HG02623 (cell line): ENCODE results near the gene IQGAP2.
"Not testable (repeated sequence)": the region's sequence is repeated elsewhere in the genome, so short reads cannot be mapped to it uniquely, and the experiment has no call there.

ENCODE experiments used
- ATAC-seq: cut with Tn5 transposase; IDR thresholded peaks from one replicate; pipeline ENCODE4 v1.9.1; 2021; ENCODE audit warnings: moderate library complexity; ENCODE audit not compliant: unreplicated experiment

The IQGAP2 gene

DNA sequence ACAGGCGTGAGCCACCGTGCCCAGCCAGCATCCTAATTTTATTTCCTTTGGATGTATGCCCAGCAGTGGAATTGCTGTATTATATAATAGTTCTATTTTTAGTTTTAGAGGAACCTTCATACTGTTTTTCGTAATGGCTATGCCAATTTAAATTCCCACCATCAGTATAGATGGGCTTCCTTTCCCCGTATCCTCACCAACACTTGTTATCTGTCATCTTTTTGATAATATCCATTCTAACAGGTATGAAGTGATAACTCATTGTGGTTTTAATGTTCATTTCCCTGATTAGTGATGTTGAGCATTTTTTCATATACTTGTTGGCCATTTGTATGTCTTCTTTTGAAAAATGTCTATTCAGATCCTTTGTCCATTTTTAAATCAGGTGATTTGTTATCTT is 325.9 kb downstream of the IQGAP2 start:
- no peak for ATAC-seq

DNA sequence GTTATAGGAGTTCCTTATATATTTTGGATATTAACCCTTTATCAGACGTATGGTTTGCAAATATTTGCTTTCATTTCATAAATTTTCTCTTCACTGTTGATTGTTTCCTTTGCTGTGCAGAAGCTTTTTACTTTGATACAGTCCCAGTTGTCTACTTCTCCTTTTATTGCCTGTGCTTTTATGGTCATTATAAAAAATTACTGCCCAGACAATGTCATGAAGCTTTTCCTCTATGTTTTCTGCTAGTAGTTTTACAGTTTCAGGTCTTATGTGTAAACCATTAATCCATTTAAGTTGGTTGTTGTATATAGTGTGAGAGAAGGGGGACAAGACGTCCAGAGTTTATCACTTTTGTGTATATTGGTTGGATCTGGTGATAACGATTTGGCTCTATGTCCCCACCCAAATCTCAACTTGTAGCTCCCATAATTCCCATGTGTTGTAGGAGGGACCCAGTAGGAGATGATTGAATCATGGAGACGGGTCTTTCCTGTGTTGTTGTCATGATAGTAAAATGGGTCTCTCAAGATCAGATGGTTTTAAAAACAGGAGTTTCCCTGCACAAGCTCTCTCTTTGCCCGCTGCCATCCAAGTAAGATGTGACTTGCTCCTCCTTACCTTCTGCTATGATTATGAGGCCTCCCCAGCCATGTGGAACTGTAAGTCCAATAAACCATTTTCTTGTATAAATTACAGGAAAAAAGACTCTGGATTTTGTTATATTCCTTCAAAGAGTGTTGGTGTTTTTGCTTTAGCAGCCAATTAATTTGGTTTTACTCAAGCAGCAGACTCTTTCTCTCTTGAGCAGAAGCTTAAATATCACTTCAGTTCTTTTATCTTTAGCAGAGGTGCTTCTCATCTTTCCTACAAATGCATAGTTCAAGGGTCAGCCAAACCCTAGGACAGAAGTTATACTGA is 326.5 kb downstream of the IQGAP2 start:
- no peak for ATAC-seq

DNA sequence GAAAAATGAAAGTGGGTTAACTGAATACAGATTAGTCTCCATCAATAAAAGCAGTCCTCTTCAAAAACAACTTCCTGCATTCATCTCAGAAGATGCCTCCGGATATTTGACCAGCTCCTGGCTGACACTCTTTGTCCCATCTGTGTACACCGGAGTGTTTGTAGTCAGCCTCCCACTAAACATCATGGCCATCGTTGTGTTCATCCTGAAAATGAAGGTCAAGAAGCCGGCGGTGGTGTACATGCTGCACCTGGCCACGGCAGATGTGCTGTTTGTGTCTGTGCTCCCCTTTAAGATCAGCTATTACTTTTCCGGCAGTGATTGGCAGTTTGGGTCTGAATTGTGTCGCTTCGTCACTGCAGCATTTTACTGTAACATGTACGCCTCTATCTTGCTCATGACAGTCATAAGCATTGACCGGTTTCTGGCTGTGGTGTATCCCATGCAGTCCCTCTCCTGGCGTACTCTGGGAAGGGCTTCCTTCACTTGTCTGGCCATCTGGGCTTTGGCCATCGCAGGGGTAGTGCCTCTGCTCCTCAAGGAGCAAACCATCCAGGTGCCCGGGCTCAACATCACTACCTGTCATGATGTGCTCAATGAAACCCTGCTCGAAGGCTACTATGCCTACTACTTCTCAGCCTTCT is 329.4 kb downstream of the IQGAP2 start:
- ATAC-seq = no peak

DNA sequence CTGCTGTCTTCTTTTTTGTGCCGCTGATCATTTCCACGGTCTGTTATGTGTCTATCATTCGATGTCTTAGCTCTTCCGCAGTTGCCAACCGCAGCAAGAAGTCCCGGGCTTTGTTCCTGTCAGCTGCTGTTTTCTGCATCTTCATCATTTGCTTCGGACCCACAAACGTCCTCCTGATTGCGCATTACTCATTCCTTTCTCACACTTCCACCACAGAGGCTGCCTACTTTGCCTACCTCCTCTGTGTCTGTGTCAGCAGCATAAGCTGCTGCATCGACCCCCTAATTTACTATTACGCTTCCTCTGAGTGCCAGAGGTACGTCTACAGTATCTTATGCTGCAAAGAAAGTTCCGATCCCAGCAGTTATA is 329.9 kb downstream of the IQGAP2 start:
- ATAC-seq = no peak

DNA sequence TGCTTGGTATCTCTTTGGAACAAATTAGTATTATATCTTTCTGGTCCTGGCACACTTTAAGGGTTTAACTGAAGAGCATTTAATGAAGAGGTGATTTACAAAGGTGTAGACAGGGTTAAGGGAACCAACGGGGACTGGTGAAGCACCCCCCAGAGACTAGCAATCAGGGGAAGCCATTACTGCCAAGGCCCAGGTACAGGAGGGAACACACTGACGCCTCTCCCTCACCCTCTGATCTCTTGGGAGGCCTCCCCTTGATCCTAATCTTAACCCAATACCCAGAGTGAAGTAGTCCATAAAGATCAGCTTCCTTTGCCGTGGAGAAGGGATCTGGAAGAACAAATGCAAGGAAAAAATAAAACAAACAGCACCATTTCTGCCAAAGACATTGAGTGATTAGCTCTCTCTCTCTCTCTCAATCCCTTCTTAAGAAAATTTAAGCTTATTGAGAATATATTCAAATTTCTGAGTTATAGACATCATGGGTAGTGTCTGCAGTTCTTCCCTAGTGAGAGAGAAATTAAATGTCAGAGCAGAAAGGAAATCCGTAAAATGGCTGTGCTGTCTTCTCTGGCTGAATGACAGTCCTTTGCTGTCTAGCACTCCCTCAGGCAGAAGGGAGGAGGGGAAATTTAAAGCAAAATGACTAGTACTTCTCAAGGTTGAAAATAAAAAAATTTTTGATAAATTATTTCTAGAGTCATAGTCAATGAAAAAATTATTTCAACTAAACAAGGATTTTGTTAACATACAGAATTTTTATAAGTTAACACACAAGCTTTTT is 332.9 kb downstream of the IQGAP2 start:
- no peak for ATAC-seq

DNA sequence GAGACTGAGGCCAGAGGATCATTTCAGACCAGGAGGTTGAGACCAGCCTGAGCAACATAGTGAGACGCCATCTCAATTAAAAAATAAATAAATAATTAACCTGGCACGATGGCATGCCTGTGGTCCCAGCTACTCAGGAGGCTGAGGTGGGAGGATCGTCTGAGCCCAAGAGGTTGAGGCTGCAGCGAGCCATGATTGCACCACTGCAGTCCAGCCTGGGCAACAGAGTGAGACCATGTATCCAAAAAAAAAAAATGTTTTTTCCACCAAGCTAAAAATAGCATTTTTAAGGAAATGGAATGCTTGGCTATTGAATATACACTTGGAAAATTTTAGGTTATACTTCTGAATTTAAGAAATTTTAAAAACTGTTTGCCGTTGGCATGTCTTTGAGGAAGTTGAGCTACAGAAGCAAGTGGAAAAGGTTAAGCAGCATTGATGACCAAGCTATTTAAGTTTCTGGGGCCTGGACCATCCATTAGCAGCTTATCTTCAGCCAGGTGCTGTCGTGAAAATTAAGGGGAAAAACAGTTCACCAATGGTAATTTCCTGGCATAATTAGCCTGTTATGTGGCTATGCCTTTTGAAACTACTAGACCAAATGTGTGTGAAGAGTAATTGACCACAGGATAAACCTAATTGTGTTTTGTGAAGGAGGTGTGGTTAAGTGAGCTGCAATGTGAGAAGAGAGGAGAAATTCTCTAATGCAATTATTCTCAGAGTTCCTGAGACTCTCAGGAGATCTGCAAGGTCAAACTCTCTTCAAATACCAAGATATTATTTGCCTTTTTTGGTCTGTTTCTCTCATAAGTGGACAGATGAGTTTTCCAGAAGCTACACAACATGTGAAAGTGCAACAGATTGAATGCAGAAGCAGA is 333.8 kb downstream of the IQGAP2 start:
- no peak for ATAC-seq

DNA sequence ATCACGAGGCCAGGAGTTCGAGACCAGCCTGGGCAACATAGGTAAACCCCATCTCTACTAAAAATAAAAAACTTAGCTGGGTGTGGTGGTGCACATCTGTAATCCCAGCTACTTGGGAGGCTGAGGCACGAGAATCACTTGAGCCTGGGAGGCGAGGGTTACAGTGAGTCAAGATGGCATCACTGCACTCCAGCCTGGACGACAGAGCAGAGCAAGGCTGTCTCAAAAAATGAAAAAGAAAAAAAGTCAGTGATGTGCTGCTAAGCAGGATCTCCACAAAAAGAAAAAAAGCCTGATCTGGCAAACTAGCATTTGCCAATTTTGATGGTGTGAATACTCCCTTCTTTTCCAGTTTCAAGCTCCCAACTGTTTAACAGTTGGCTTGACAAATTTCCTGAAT is 334.8 kb downstream of the IQGAP2 start:
- no peak for ATAC-seq

DNA sequence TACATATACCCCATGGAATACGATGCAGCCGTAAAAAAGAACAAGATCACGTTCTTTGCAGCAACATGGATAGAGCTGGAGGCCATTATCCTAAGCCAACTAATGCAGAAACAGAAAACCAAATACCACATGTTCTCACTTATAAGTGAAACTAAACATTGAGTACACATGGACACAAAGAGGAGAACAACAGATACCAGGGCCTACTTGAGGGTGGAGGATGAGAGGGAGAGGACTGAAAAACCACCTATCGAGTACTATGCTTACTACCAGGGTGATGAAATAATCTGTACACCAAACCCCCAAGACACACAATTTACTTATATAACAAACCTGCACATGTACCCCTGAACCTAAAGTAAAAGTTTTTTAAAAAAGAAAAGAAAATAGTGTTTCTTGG is 338.4 kb downstream of the IQGAP2 start:
- not testable (repeated sequence) for ATAC-seq

DNA sequence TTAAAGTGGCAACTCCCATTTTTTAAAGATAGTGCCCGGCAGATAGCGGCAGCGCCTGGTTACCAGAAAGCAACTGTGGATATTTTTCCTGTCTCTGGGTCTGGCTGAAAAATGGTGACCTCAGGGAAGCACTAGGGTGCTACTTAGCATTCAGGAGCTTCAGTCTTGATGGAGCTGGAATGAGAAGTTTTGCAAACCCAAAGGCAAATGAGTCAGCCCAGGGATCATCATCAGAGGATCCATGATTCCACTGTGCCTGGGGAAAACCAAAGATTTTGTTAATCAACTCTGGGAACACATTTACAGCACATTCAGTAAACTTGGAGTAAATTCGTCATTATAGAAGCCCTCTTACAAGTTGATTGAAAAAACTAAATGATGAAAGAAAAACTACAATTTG is 339.5 kb downstream of the IQGAP2 start:
- ATAC-seq = no peak

DNA sequence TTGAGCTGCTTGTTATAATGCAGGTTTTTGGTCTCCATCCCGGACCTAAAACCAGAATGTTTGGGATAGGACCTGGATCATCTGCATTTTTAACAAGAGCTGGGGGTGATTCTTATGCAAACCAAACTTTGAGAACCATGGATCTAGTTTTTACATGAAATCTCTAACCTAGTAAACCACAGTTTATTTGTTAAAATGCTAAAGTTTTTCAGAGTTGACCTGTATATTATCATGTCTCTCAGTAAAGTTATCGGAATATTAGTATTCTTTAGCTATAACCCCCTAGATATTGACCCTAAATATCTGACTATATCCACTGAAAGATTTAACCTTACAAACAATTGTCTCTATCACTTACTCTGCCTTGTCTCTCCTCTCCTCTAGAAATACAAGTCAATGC is 341.5 kb downstream of the IQGAP2 start:
- no peak for ATAC-seq

DNA sequence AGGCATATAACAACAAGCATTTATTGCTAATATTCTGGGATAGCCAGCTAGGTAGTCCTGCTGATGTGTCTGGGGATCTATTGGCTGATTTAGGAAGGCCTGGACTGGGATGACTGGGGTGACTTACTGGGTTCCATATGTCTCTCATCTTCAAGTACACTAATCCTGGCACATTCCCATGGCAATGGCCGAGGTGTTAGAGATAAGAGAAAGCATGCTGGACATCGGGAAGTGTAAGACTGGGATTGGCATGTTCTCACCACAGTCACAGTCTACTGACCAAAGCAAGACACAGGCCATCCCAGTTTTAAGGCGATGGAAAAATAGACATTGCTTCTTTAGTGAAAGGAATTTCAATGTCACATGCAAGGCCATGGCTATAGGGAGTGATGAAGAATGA is 342.6 kb downstream of the IQGAP2 start:
- no peak for ATAC-seq

DNA sequence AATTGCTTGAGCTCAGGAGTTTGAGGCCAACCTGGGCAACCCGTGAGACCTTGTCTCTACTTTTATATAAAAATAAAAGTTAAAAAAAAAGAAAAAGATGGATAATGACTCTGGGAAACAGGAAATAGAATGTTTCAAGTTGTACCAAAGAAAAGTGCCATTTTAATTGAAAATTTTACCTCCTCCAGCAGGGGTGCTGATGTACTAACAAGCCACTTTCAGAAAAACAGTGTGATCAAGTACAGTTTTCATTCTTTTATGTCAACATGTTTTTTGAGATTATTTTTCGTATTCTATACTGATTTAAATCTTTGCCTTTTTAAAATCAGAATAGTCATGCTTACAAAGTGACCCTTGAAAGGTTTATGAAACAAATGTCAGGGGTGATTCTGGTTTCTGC is 343.6 kb downstream of the IQGAP2 start:
- ATAC-seq = no peak

DNA sequence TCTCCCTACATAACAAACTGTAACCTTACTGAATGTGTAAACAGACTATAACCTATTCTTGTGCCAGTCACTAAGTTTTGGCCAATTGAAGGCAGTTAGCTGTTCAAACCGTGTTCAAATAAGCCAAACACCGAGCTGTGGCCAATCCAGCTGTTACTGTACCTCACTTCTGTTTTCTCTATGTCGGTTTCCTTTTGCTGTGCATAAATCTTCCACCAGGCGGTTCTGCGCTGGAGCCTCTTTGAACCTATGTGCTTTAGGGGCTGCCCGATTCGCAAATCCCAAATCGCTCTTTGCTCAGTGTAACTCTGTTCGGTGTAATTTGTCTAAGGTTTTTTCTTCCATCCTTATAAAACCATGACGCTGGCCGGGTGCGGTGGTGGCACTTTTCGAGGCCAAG is 344.6 kb downstream of the IQGAP2 start:
- ATAC-seq = no peak

DNA sequence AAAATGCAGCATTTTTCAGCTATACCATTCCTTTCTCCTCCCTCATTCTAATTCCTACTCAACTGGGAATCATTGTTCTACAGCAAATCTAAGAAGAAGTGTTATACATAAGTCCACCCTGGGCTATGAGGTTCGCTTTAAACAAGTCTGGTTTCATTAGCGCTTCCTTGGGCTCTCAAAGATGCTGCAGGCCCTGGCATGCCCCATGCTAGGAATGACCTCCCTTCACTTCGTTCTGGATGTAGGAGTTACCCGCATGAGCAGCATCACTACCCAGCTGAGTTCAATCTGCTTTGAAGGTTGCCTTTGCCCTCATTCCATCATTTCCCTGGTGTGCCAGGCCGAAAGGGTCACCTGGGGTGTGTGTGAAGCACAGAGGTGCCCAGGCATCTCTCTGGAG is 348.2 kb downstream of the IQGAP2 start:
- no peak for ATAC-seq

DNA sequence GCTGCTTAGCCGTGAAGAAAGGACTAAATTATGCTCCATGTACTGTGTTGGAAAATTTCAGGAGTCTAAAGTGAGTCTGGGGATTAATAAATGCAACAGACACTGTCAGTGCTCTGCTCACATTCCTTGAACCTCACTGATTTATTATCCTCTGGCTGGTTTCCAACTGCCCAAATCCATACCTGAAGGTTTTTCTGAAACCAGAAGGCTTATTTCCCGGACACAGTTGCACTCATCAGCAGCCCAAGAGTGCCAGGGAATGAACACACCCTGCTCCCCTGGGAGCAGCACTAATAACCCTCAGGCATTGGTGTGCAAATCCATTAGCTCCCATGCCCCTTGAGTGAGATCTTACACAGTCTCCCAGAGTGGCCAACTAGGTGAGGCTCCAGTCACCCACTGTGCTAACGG is 351.6 kb downstream of the IQGAP2 start:
- no peak for ATAC-seq

DNA sequence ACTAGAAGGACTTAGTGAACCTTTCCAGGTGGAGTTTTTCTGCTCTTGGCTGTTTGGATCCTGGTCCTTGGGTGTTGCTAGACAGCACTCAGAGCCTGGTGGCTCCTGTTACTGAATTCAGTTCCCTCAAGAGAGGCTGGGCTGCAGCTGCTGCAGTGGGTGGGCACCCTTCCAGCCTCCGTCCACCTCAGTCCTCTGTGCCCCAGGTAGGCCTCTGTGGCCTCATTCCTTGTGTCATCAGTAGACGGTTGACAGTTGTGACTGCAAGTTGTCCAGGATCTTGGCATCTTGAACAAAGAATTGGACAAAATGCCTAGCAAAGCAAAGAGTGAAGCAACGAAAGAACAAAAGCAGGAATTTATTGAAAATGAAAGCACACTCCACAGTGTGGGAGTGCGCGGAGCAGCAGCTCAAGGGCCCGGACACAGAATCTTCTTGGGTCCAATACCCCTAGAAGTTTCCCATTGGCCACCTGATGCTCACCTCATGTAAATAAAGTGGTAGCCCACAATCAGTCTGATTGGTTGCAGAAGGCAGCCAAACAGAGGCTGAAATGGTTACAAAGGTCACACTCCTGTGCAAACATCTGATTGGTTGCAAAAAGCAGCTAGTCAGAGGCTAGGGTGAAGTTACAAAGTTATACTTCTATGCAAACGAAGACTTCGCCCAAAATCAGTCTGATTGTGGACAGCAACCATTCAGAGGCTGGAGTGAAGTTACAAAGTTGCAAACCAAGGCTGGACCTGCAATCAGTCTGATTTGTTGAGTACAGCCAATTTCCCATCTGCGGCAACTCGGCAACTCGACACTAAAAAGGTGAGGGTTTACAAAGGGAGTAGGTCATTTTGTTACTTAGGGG is 352.9 kb downstream of the IQGAP2 start:
- ATAC-seq = no peak

DNA sequence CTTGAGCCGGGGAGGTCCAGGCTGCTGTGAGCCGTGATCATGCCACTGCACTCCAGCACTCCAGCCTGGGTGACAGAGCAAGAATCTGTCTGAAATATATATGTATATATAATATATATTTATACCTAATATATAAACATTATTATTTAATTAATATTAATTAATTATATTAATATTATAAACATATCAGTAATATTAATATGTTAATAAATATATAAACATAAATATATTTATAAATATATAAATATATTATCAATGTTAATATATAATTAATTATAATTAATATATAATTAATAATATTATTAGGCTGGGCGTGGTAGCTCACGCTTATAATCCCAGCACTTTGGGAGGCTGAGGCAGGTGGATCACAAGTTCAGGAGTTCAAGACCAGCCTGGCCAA is 354.0 kb downstream of the IQGAP2 start:
- no peak for ATAC-seq
